Lower leg skin (tissue), 3 donors: ENCODE measurements around the gene MVB12B.

Experiments used
- POLR2A ChIP-seq, 2 donors: fragments of 450-650 bp; IDR thresholded peaks; one replicate each; pipeline ENCODE4 v1.6.1; 2016 to 2017; ENCODE audit warnings: antibody characterized with exemption in 2 of 2, mild to moderate bottlenecking in 1 of 2, moderate library complexity in 1 of 2
- TF ChIP-seq, protein P1 (sequence below), 3 donors: fragments of 450-650 bp; IDR thresholded peaks; one replicate each; pipeline ENCODE4 v1.5.1; 2016; ENCODE audit warnings: antibody characterized with exemption in 3 of 3, mild to moderate bottlenecking in 3 of 3, moderate library complexity in 2 of 3

- TF ChIP-seq, protein P1, sequence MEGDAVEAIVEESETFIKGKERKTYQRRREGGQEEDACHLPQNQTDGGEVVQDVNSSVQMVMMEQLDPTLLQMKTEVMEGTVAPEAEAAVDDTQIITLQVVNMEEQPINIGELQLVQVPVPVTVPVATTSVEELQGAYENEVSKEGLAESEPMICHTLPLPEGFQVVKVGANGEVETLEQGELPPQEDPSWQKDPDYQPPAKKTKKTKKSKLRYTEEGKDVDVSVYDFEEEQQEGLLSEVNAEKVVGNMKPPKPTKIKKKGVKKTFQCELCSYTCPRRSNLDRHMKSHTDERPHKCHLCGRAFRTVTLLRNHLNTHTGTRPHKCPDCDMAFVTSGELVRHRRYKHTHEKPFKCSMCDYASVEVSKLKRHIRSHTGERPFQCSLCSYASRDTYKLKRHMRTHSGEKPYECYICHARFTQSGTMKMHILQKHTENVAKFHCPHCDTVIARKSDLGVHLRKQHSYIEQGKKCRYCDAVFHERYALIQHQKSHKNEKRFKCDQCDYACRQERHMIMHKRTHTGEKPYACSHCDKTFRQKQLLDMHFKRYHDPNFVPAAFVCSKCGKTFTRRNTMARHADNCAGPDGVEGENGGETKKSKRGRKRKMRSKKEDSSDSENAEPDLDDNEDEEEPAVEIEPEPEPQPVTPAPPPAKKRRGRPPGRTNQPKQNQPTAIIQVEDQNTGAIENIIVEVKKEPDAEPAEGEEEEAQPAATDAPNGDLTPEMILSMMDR (IDR thresholded peaks at IDR 0.05) = no peak
- no peak for TF ChIP-seq POLR2A (IDR thresholded peaks at IDR 0.05)
Observed at GRCh38 chr9:126428534-126429175, 102.0 kb downstream of the MVB12B start.
